AG09309 (cell line): ENCODE results near the gene ASB1.

Source experiments
- DNase-seq: peaks from one replicate; pipeline ENCODE4 v3.0.0-alpha.2; 2010; ENCODE audit warnings: low read depth
- H3K4me3 ChIP-seq: 2 replicates; pipeline ENCODE4 v1.5.1; 2011; ENCODE audit warnings: mild to moderate bottlenecking, low read depth, low read length, moderate library complexity; ENCODE audit not compliant: control insufficient read depth
- CTCF ChIP-seq: IDR thresholded peaks from 2 replicates; pipeline ENCODE4 v1.5.1; 2011; ENCODE audit warnings: mild to moderate bottlenecking, low read depth, low read length, inconsistent platforms; ENCODE audit not compliant: insufficient read depth, control insufficient read depth; ENCODE audit errors: missing control alignments

Gene ASB1

GRCh38 chr2:238483656-238484055, 56.9 kb downstream of the ASB1 start:
- no peak overlapping the region for H3K4me3 ChIP-seq
- no peak for DNase-seq
- no peak for TF ChIP-seq CTCF

DNA sequence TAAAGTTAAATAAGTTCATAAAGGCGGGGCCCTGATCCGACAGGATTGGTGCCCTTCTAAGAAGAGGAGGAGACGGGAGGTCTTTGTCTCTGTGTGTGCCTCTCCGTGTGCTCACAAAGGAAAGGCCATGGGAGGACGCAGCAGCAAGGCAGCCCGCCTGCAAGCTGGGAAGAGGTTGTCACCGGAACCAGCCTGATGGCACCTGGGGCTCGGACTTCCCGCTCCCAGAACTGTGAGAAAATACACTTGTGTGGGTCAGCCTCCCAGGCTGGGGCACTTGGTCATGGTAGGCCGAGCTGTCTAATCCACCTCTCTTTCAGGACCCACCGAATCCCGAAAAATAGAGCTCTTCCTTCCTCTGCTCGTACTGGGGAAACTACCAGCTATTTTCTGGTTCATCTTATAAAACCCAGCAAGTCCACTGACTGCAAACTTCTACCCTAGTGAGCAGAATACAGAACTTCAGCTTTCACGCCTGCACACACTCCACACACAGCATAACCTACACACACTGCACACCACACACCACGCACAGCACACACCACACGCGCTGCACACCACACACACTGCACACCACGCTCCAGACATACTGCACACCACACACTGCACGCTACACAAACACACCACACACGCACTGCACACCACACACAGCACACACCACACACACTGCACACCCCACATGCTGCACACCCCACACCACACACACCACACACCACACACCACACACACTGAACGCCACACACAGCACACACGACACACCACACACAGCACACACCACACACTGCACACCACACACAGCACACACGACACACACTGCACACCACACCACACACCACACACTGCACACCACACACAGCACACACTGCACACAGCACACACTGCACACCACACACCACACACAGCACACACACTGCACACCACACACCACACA, 58.1 kb downstream of the ASB1 start:
- DNase-seq: no peak
- H3K4me3 ChIP-seq: no peak overlapping the region
- TF ChIP-seq CTCF: no peak

- no peak for DNase-seq
- TF ChIP-seq CTCF: no peak
- no peak overlapping the region for H3K4me3 ChIP-seq
These were observed 59.6 kb downstream of the ASB1 start for GRCh38 chr2:238486123-238486848.

GRCh38 chr2:238487134-238487533, 60.4 kb downstream of the ASB1 start:
- no peak for DNase-seq
- H3K4me3 ChIP-seq: no peak overlapping the region
- no peak for TF ChIP-seq CTCF

DNA sequence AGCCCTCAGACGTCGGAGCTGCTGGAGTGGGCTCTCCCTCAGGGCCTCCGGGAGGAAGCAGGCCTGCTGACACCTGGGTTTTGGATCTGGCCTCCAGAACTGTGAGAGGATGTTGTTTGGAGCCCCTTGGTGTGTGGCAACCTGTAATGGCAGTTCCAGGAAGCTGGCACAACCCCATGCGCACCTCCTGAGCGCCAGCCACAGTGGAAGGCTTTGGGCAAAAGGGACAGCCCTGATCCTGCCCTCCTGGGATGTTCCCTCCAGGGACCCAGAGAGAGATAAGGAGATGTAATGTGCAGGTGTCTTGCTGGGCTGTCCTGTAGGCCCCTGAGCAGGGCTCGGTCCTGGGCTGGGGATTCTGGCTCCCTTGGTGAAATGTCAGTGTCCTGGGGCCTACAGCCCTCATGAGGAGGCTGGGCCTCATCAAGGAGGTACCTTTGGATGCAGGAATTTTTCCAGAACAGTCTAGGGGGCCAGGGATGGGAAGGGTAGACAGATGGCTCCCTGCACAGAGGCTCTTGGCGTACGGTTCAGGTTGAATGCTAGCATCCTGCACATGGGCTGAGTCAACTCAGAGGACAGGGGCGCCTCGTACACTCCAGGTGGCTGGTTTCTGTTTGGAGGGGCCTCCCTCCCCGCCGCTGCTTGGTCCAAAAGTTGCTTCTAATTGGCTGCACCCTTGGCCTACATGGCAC, 61.1 kb downstream of the ASB1 start:
- no peak for DNase-seq
- TF ChIP-seq CTCF: no peak

DNA sequence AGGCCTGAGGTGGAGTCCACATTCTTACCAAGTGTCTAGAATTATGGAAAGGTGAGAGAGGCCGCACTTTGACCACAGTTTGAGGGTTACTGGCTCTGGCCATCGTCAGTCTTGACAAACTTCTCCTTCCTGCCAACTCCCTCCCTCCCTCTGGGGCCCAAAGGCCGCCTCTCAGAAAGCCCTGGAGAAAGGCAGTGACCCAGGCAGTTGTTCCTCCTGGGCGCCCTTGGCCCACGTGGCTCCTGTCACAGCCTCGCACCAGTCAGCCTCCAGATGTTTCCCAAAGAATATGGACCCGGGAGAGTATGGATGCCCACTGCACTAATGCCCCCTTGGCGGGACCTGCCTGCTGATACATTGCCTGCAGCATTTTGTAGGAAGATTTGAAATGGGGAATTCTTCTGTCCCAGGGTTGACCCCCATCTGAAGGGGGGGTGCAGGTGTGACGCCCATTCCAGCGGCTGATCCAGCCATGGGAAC, 61.7 kb downstream of the ASB1 start:
- H3K4me3 ChIP-seq: no peak overlapping the region
- TF ChIP-seq CTCF: no peak
- no peak for DNase-seq

More for the DNA sequence above, 61.1 kb downstream of the ASB1 start:
- H3K4me3 ChIP-seq: no peak overlapping the region
